NCI-H526 (cell line): Measurements from ENCODE around the gene ZFAND2A.
"Not testable (repeated sequence)": the region's sequence is repeated elsewhere in the genome, so short reads cannot be mapped to it uniquely, and the experiment has no call there.

Source experiments
- DNase-seq, 2 experiments: peaks; one replicate each; lab custom pipeline; 2025; lab: John Stamatoyannopoulos, UW

ZFAND2A gene

GRCh38 chr7:1124164-1124563 is 35.8 kb downstream of the ZFAND2A start:
- DNase-seq, result no peak

- peak in 1 of 2 experiments; percentile 60 for DNase-seq
Measured at GRCh38 chr7:1123715-1124114, 36.3 kb downstream of the ZFAND2A start.

DNA sequence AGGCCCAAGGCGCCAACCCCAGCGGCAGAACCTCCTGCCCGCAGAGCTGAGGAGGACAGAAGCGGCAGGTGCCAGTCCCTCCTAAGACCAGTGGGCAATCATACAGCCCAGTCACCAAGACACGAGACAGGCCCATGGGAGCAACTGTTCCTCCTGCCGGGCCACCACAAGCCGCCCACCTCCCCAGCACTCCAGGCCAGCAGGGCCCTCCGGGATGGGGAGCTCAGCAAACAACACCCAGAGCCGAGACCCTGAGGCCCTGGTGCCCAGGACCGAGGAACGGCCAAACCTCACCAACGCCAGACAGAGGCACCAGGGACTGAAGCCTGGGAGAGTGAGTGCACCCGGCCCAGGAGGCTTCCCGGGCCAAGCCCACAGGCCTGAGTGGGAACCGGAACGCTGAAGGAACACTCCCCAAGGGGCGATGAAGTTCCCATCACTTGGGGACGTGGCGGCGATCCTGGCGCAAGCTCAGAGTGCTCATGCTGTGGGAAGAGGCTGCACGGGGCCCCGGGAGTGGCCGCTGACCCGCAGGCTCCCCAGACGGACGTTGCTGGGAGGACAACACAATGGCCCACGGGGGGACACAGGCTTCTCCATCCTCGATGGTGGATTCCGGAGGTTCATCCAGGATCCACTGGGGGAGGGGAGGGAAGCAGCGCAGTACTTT is 37.0 kb downstream of the ZFAND2A start:
- DNase-seq, result no peak

- DNase-seq, result no peak
Measured at GRCh38 chr7:1121886-1122831, 37.8 kb downstream of the ZFAND2A start.

GRCh38 chr7:1121476-1121875 is 38.5 kb downstream of the ZFAND2A start:
- DNase-seq, result no peak

DNA sequence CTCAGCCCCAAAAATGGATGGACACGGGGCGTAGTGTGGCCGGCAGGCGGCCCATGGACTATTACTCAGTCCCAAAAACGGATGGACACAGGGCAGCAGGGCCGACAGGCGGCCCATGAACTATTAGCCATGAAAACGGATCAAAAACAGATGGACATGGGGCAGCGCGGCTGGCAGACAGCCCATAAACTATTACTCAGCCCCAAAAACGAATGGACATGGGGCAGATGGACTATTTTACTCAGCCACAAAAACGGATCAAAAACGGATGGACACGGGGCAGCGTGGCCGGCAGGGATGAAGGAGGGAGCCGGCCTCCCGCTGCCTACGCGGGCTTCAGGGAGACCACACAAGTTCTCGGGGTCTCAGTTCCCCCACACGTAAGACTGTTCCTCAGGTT is 39.2 kb downstream of the ZFAND2A start:
- no peak for DNase-seq

DNA sequence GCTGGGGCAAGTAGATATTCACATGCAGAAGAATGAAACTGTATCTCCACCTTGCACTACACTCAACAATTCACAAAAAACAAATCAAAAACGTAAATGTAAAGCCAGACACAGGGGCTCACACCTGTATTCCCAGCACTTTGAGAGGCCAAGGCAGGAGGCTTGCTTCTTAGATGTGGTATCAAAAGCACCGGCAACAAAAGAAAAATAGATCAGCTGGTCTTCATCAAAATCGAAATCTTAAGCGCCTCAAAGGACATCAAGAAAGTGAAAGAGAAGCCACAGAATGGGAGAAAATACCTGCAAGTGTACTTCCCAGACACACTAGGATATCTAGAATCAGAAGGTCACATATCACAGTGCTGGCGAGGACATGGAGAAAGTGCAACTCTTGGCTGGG is 40.8 kb downstream of the ZFAND2A start:
- no peak for DNase-seq

GRCh38 chr7:1117321-1117928 is 42.6 kb downstream of the ZFAND2A start:
- no peak for DNase-seq

- not testable (repeated sequence) for DNase-seq
Measured at GRCh38 chr7:1116383-1117008, 43.5 kb downstream of the ZFAND2A start.

DNA sequence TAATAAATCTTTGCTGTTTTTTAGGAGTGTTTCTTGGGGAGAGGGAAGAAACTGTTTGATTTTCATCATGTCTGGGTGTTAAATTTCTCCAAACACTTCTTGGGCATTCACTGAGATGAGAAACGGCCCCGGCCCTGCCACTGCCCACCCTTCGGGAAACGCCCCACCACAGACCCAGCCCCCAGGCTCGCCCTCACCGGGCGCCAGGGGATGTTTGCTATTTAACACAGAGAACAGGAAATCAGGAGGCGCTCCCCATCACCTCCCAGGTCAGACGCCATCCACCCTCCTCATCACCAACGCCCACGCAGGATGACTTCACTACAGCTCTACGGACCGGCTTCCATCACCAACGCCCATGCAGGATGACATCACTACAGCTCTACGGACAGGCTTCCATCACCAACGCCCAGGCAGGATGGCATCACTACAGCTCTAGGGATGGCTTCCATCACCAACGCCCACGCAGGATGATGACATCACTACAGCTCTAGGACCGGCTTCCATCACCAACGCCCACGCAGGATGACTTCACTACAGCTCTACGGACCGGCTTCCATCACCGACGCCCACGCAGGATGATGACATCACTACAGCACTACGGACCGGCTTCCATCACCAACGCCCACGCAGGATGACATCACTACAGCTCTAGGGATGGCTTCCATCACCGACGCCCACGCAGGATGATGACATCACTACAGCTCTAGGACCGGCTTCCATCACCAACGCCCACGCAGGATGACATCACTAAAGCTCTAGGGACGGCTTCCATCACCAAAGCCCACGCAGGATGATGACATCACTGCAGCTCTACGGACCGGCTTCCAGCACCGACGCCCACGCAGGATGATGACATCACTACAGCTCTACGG is 44.6 kb downstream of the ZFAND2A start:
- not testable (repeated sequence) for DNase-seq

DNA sequence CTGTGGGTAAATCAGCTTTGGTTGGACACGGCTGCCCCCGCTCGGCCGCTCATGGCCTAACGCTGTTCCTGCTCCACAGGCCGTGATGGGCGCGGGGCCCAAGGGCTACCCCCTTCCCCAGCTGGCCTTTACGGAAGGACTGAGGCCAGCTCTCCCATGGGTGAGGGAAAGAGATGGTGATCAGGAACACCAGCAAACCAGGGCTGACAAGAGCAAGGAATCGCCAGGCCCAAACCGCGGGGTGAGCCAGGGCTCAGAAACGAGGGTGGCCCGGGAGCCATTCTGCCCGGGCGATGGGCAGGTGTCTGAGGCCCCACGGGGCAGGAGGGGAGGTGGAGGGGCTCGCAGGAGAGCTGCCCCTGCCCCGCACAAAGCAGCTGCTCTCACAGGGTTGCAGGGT is 45.5 kb downstream of the ZFAND2A start:
- DNase-seq, result no peak

DNA sequence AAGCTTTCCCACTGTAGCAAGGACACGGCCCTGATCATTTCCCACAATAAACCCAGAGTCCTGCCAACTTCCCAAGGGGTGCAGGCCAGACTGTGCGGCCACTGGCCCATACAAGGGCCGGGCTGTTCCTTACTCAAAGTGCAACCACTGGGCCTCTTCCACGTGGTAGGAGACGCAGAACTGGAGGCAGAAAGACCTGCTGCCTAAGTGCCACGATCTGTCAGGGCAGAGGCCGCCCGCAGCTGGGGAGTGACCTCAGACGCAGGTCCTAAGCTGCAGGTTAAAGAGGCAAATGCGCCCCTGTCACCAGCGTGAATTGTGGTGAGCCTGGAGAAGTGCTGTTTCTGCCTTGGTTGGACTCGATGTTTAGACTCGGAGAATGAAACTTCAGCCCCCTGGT is 45.9 kb downstream of the ZFAND2A start:
- no peak for DNase-seq

DNA sequence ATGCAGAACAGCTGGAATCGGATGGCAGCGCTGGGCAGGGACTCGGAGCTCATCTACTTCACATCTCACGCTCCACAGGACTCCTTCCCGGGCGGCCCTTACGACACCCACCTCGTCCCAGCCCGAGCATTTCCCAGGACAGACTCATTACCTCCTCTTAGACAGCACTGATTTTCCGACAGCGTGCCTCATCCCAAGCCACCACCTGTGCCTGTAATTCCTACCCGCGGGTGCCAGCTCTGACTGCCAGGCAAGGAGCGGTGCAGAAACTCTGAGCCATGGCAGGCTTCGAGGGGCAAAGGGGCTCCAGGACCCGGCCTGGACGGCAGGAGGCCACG is 46.5 kb downstream of the ZFAND2A start:
- no peak for DNase-seq

DNA sequence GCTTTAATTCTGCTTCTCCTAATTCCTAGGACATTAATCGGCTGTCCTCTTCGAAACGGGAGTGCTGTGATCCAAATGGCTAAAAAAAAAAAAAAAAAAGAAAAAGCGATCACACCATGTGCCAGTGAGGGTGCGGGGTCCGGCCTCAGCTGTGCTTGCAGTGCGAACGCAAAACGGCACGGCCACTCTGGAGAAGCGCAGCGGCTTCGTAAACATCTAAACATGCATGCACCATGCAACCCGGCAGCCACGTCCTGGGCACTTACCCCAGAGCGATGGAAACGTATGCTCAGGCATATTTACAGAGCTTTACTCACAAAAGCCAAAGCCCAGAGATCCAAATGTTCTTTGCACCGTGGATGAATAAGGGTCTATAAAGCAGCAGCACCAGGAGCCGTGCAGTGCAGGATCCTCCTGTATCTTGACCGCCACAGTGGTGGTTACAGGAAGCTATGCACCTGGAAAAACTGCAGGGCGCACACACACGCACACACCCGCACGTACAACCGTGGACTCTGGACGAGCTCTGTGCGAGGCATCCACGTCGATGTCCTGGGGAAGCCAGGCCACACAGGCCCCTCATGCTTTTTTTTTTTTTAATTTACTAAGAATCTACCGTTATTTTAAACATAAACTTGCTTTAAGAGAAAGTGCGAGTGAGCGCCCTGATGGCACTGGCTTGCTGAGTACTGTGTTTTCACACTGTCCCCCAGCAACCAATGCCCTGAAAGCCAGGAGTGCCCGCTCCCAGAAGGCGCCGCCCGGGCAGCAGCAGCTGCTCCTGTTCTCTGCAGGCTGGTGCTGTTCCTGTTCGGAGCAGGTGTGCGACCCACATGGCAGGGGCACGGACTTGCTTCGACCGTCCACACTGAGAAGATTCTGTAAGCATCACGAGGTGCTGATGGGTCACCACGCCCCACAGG is 47.1 kb downstream of the ZFAND2A start:
- no peak for DNase-seq

DNA sequence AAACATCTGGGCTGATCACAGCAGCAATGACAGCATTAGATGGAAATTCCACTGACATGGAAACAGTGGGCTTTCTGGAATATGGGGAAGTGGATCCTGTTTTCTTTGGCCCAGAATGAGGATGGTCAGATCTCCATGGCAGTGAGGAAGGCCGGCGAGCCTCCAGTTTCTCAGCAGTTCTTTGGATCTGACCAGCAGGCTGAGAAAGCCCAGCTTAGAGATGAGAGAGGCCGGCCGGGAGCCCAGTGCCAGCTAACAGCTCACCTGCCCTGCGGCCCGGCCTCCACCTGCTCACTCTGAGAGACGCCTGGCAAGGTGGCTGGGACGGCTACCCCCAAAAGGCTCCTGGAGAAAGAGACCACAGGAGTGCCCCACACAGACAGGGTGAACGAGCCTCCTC is 47.9 kb downstream of the ZFAND2A start:
- DNase-seq, result no peak

GRCh38 chr7:1111156-1111555 is 48.8 kb downstream of the ZFAND2A start:
- DNase-seq, result no peak

- DNase-seq, result no peak
Measured at GRCh38 chr7:1110358-1110757, 49.6 kb downstream of the ZFAND2A start.

- no peak for DNase-seq
Measured at GRCh38 chr7:1109581-1110310, 50.2 kb downstream of the ZFAND2A start.

- no peak for DNase-seq
Measured at GRCh38 chr7:1108264-1108920, 51.6 kb downstream of the ZFAND2A start.
